NCI-H345 treated with DMSO at 0.1 percent for 48 hours (cell line): ENCODE results near the gene LINC01488.

ENCODE experiments used
- DNase-seq: peaks from one replicate; lab custom pipeline; 2025; ENCODE audit not compliant: unreplicated experiment; lab: John Stamatoyannopoulos, UW

Gene LINC01488

DNA sequence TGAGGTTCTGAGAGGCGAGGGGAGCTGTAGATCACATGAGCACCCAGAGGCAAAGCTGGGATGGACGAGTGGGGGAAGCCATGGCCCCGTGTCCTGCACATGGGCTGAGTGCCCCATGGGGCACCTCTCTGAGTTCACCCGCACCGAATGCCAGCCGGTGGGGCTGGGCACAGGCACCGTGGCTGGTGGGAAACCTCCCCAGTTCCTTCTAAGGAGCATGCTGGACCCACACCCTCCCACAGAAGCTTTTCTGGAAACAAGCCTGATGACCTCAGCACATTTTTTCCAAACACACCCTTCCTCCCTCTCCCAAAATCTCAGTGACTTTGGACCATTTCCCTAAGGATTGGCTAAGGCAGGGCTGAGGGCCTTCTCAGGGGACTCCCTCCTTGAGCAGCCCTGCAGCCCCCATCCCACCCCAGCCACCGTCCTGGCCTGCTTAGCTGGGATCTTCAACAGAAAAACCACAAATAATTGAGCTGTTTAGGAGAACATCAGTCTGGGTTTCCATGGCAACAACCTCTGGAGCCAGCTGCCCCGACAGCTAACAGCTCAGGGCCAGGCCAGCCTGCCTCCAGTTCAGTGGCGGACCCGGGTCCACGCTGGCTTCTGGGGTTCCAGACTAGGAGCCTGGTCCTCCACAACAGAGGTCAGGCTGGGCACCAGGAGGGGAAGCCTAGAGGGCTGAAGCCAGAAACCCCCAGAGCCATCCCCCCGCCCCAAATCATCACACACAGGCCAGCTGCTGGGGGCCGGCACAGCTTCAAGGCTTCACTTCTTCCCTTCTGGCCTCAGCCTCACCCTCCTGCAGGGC is 18.1 kb upstream of the LINC01488 start:
- no peak for DNase-seq

- no peak for DNase-seq
Observed at GRCh38 chr11:69463995-69464960, 17.2 kb upstream of the LINC01488 start.

DNA sequence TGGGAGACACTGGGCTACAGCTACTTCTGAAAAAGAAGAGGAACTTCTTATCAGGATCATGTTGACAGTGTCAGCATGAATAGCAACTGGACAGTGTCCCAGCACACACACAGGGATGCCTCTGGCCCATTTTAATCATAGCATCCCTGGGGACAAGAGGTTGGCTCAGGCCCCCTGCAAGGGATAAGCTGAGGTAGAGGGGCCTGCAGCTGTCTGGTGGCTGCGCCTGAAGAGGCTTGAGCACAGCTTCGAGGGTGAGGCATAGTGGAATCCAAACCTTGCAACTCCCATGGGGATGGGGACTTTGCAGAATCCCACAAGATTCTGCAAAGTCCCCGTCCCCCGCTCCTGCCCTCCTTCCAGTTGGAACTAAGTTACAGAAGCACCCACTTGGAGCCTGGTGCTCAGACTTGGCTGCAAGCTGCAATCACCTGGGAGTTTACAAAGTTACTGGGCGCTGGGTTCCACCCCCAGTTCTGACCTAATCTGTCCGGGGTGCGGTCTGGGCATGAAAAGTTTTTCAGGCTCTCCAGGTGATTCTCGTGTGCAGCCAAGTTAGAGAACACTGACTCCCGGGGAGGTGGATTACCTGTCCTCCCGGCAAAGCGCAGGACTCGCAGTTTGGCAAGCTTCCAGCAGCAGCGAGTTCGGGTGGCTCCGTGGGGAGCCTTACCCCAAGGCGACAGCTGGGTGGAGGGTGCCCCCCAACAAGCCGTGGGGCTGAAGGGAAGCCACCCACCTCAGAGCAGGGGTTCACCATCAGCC is 16.0 kb upstream of the LINC01488 start:
- no peak for DNase-seq

- DNase-seq: no peak
Observed at GRCh38 chr11:69466039-69466438, 15.4 kb upstream of the LINC01488 start.

DNA sequence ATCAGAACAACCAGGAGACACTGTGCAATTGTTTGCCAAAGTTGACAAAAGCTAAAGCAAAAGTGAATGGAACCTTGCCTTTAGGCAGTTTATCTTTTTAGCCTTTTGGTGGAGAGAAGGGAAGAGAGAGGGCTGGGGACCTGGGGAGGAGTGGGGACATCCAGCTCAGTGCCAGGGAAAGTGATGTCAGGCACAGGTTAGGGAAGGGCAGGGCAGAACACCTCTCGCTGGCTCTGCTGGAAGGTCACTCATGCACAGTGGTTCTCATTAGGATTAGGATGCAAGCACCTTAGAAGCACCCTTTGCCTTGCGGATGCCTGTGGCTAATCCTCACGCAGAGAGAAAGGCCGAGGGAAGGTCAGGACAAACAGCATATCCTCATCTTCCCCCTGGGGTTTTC is 14.3 kb upstream of the LINC01488 start:
- DNase-seq: no peak

DNA sequence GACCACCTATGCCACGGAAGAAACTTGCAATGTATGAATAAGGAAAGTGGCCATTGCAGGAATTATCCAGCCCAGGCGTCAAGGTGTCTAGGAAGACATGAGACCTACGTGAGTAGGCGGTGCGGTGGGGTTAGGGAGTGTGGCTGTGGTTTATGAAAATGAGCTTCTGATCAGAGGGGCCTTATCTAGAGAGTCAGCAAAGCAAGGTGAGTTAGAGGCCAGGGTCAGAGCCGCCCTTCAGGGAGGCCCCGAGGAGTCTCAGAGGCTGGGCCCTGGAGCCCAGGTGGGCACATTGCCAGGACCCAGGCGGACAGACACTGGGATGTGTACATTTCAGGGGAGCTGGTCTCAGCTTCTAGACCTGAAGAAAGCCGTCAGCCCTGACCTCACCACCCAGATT is 13.8 kb upstream of the LINC01488 start:
- no peak for DNase-seq

GRCh38 chr11:69468221-69468620 is 13.2 kb upstream of the LINC01488 start:
- no peak for DNase-seq

- DNase-seq: no peak
Observed at GRCh38 chr11:69468911-69469885, 12.3 kb upstream of the LINC01488 start.

- DNase-seq: no peak
Observed at GRCh38 chr11:69470301-69470700, 11.2 kb upstream of the LINC01488 start.

DNA sequence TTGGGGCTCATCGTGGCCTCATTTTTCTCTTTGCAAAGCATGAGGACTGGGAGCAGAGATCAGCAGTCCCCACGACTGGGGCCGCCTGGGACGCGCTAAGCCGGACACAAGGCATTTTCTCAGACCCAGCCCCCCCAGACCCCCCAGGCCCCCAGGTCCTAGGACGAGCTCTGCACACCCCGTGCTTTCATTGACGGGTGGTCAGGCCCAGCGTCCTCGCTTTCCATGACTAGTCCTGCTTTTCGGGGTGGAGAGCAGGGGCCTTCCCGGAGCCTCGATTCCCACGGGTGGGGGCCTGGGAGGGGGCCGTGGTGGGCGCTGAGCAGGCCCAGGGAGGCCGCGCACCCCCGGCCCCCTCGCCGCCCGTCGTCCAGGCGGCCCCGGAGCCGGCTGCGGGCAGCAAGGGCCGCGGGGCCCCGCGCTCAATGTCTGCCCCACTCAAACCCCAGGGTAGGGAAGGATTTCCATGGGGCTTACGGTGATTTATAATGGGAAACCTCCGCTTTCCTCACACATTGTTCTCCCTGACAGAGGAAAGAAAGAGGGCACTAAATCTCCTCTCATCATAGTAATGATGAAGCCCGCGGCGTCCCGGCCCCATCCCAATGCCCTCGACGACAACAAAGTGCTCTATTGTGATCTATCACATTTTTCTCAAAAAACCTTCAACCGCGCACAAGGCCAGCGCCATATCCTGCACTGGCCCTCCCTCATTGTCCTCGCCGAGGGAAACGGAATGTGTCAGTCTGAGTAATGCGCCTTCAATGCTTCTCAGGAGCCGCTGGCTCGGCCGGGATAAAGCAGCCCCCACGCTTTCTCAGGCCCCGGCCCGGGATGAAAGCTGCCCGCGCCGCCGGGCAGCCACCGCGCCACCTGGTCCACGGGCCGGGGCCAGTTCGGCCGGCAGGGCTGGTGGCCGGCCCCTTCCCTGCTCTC is 10.4 kb upstream of the LINC01488 start:
- DNase-seq: no peak

- DNase-seq: no peak
Observed at GRCh38 chr11:69471729-69472540, 9.5 kb upstream of the LINC01488 start.

DNA sequence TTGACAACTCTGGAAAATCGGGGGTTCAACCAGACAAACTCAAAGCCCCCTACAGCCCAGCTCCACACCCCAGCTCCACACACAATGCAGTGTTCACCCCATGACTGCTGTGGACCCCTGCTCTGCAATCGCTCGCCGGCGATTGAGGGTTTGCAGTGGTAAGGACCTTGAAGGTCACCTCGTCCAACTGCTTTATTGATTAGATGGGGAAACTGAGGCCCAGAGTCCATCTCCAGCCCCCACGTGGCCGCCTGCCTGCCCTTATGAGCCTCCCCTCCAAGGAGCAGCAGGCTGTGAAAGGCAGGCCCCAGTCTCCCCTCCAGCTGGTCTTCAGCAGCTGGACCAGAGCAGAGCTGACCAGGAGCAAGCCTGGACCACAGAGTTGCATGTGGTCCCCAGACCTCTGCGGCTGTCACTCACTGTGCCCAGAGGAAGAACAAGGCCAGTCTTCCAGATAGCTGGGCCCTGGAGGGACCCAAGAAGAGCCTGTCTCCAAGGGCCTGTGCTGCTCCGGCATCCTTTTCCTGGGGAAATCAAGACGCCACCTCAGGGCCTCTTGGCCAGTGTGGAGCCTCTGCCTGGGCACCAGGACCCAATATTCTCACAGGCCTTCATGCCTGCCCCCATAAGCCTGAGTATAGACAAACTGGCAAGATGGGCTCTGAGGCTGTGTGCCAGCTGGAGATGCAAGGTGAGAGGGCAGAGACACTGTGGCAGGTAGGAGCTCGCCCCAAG is 8.8 kb upstream of the LINC01488 start:
- DNase-seq: no peak

DNA sequence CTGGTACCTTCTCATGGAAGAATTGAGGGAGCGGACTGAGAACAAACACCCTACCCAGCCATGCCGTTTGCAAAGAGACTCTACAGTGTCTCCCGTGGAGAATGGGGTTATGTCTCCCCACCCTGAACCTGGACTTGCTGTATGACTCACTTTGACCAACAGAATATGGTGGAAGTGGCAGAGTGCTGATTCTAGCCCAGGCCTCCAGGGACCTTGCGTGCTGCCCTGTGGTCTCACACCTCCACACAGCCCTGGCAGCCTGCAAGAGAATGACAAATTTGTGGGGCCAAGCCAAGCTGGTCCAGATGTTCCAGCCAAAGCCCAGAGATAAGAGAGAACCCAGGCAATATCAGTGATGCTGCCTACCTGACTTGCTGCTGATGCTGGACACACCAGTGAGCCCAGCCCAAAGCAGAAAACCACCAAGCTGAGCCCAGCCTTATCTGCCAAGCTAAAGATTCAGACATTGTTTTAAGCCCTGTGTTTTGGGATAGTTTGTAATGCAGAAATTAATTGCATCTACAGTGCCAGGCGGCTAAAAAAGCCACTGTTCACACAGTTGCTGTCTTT is 8.1 kb upstream of the LINC01488 start:
- no peak for DNase-seq

DNA sequence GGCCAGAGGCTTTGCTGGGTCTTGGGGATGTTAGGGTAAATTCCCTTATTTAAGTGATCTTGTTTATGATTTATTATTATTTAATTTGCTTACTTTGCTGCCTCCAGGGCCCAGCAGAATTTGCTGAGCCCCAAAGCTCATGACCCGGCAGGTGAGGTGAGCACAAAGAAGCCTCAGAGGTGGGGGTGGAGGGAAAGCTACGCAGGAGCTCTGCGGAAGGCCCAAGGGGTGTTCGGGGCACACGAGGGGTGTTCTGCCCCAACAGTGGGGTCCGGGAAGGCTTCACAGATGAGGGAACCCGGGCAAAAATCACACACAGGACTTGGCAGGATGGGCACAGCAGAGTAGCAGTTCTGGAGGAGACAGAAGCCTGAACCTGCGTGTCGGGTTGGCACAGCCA is 6.7 kb upstream of the LINC01488 start:
- no peak for DNase-seq

DNA sequence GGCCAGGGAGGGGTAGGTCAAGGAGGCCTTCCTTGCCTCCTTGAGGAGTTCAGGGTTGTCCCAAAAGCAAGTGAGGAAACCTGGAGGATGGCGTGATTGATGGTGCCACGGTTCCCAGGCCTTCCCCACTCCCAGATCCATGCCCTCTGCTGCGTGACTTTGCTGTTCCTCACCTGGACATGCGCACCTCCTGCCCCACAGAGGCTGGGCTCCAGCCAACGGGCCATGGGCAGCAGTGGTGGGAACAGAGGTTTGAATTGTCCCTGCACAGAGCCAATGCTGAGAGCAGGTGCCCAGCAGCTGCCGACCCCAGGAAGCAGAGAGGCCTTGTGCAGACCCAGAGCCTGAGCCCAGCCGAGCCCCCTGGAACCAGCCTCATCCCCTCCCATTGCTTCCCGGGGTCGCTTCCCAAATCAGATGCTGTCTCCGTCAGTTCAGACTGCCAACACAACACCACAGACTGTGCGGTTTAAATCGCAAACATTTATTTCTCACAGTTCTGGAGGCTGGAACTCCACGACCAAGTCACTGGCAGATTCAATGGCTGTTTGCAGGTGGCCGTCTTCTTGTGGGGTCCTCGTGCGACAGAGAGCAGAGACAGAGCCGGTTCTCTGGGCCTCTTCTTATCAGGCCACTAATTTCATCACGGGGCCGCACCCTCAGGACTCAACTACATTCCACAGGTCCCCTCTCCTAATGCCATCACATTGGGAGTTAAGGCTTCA is 6.2 kb upstream of the LINC01488 start:
- no peak for DNase-seq

- DNase-seq: no peak
Observed at GRCh38 chr11:69475866-69476471, 5.5 kb upstream of the LINC01488 start.
